GM18870 (cell line): ENCODE measurements around the gene SUN2.

ENCODE experiments used
- ATAC-seq: cut with Tn5 transposase; IDR thresholded peaks from one replicate; pipeline ENCODE4 v1.9.1; 2021; ENCODE audit warnings: moderate library complexity; ENCODE audit not compliant: unreplicated experiment

SUN2 gene

DNA sequence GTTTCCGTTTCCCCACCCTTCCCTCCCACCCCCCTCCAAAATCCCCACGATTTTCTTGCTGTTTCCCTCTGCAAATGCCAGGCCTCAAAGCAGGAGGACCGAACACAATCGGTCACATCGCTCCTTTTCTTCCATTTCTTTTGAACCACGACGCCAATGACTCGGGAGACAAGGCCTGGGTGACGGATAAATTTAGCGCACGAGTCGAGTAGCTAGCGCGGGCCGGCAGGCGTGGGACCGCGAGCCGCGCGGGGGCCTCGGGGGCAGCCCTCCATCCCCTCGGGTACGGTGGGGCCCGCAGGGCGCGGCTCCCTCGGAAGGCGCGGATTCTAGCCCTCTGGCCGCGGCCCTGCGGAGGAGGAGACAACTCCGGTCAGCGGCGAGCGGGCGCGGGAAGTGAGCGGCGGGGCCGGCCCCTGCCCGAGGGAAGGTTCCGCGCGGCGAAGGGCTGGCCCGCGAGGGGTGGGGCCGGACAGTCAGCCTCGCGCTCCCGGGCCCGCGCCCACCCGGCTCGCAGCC lies 55.5 kb downstream of the SUN2 start:
- ATAC-seq: no peak

- ATAC-seq: no peak
Observed at GRCh38 chr22:38699784-38700183, 56.0 kb downstream of the SUN2 start.

DNA sequence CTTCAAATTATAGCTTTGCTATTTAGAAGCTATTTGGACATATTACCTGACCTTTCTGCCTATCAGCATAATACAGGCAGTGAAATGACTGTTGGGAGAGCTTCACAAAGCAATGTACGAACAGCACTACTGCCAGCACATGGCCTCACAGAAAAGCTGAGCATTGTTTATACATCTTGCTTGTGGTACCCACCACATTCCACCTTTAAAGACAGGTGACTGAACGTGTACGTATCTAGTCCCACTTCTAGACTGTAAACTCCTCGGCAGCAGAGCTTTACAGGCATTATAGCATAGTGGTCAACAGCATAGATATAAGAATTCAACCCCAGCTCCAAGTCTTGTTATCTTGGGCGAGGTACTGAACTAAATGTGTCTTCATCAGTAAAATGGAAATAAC lies 56.7 kb downstream of the SUN2 start:
- no peak for ATAC-seq

DNA sequence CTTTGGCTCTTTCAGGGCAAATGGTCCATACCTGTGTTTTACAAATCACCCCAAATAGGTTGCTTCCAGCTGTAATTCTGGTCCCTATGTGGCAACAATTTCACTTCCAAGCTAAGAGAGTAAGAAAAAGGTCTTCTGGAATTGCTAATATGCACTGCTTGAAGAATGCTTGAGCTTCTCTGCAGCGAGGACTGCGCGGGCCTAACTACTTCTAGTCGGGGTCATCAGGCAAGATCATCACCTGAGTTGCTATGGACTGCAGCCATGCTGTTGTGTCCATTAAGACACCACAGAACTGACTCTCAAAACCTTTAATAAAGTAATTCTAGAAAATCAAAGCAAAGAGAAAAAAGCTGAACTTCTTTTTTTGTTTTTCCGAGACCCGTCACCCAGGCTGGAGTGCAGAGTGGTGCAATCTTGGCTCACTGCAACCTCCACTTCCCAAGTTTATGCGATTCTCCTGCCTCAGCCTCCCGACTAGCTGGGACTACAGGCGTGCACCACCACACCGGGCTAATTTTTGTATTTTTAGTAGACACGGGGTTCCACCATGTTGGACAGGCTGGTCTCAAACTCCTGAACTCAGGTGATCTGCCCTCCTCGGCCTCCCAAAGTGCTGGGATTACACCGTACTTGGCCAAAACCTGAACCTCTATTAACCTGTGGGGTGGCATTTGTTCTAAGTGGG lies 57.2 kb downstream of the SUN2 start:
- no peak for ATAC-seq

DNA sequence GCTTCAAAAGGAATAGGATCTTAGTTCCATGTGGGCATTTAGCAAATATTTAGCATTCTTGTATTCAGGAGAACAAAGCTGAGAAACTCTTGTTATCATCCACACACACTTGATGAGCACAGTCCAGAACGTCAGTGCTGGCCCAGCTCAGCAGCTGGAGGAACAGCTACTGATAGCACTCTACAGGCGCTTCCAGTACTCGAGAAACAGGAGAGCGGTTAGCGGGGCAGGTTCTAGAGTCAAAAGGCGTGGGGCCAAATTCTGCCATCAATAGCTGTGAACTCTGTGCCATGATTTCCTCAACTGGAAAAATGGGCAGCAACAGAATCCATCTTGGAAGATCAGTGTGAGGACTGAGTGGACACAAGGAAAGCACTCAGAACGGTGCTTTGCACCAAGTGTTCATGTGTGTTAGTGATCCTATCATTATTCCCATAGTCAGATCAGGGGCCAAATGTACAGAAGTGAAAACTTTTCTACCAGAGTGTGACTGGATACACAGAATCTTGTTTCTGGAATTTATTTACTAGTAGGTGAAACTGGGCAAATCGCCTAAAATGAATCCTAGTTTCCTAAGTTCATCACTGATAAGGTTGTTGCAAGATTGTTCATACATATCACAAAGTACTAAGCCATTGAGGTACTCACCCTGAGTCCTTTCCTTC lies 58.2 kb downstream of the SUN2 start:
- ATAC-seq: no peak

DNA sequence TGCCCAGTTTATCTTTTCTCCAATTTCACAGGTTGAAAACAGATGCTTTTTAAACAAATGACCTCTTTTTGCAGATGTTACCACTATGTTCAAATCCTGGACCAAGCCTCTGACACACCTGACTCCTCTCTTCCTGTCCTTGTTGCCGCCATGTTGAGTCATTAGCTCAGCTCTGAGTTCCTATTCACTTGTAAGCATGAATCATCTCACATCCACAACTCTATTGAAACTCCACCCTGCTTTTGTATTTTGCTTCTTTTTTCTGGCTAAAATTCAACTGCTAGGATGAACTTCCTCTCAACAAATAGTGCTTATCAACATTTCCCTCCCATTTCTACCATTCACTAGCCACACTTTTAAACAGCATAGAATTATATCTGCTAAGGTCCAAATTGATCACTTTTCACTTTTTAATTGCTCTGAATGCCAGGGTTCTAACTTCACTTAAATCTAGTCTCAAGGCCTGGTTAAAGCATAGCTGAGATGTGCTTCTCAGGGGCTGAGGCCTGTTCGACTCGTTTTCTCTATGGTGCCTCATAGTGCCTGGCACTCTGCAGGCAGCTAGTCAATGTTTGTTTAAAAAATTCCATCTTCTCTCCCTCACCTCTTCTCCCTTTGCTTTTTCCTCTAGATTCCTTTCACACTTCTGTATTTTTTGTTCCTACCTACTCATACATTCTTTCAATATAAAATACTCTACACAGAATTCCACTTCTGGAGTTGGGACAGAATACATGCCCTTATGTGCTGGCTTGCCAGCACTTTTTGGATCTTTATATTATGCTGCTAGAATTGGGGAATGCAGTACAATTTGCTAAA lies 59.0 kb downstream of the SUN2 start:
- no peak for ATAC-seq

GRCh38 chr22:38694940-38695339 lies 60.9 kb downstream of the SUN2 start:
- ATAC-seq: no peak

- no peak for ATAC-seq
Observed at GRCh38 chr22:38694049-38694448, 61.7 kb downstream of the SUN2 start.

GRCh38 chr22:38689651-38690050 lies 66.1 kb downstream of the SUN2 start:
- no peak for ATAC-seq

GRCh38 chr22:38685761-38686160 lies 70.0 kb downstream of the SUN2 start:
- no peak for ATAC-seq

- no peak for ATAC-seq
Observed at GRCh38 chr22:38684895-38685294, 70.9 kb downstream of the SUN2 start.
